CD14-positive monocyte (primary cell): ENCODE results near the gene ATXN7L1. TPM values are rescaled to one million over a fixed set of nuclear protein-coding genes. Genes with fewer than 3 reads are reported as not detected.

Experiments
- DNase-seq, 3 donors: peaks; one replicate each; pipeline ENCODE4 v3.0.0-alpha.2; 2011 to 2022
- H2AFZ ChIP-seq: 2 replicates; pipeline ENCODE4 v1.6.0; 2012; ENCODE audit warnings: mild to moderate bottlenecking, low read depth, low read length, inconsistent platforms; ENCODE audit not compliant: insufficient read depth, poor library complexity, severe bottlenecking
- H3K27ac ChIP-seq, 2 donors: 1 replicate in 1 of 2; 2 replicates in 1 of 2; pipeline ENCODE4 v1.5.1; 2012 to 2013; ENCODE audit warnings: low read length in 2 of 2, control low read depth in 1 of 2, inconsistent platforms in 1 of 2, low read depth in 1 of 2, mild to moderate bottlenecking in 1 of 2
- H3K27me3 ChIP-seq, 2 donors: one replicate each; pipeline versions ENCODE4 v1.6.0 to v1.6.1; 2011 to 2013; ENCODE audit warnings: low read length in 2 of 2; ENCODE audit not compliant: control insufficient read depth in 2 of 2, insufficient read depth in 2 of 2
- H3K36me3 ChIP-seq, 2 donors: replicated peaks in 1 of 2; 1 replicate in 1 of 2; 2 replicates in 1 of 2; pipeline versions ENCODE4 v1.5.1 to v1.6.1; 2012 to 2013; ENCODE audit warnings: low read length in 2 of 2, control low read depth in 1 of 2, inconsistent platforms in 1 of 2, mild to moderate bottlenecking in 1 of 2; ENCODE audit not compliant: insufficient read depth in 2 of 2, control insufficient read depth in 1 of 2
- H3K4me1 ChIP-seq, 2 donors: 1 replicate in 1 of 2; 2 replicates in 1 of 2; pipeline versions ENCODE4 v1.5.1 to v1.6.1; 2012 to 2013; ENCODE audit warnings: low read length in 2 of 2, control low read depth in 1 of 2, inconsistent platforms in 1 of 2, mild to moderate bottlenecking in 1 of 2, moderate library complexity in 1 of 2; ENCODE audit not compliant: insufficient read depth in 2 of 2, control insufficient read depth in 1 of 2
- H3K4me2 ChIP-seq: replicated peaks from 2 replicates; pipeline ENCODE3; 2012; ENCODE audit warnings: low read length, moderate library complexity, mild to moderate bottlenecking; ENCODE audit not compliant: poor library complexity, severe bottlenecking; ENCODE audit errors: extremely low read depth
- H3K4me3 ChIP-seq, 3 experiments: fragments of 200-600 bp in 1 of 3; sonication (generic) in 1 of 3; replicated peaks in 1 of 3; 1 replicate in 2 of 3; 2 replicates in 1 of 3; pipeline ENCODE4 v1.5.1; 2011 to 2013; ENCODE audit warnings: low read length in 3 of 3, mild to moderate bottlenecking in 3 of 3, control low read depth in 2 of 3, low read depth in 2 of 3, inconsistent platforms in 1 of 3, moderate library complexity in 1 of 3
- H3K79me2 ChIP-seq: 2 replicates; pipeline ENCODE4 v1.6.0; 2012; ENCODE audit warnings: mild to moderate bottlenecking, control low read depth, inconsistent platforms, low read length, moderate library complexity; ENCODE audit not compliant: insufficient read depth
- H3K9ac ChIP-seq: 2 replicates; pipeline ENCODE4 v1.6.0; 2017; ENCODE audit warnings: low read length, mild to moderate bottlenecking; ENCODE audit not compliant: insufficient read depth, poor library complexity, severe bottlenecking
- H3K9me3 ChIP-seq, 2 donors: replicated peaks in 1 of 2; 1 replicate in 1 of 2; 2 replicates in 1 of 2; pipeline versions ENCODE4 v1.5.1 to v1.6.1; 2012 to 2013; ENCODE audit warnings: low read length in 2 of 2, control low read depth in 1 of 2; ENCODE audit not compliant: control insufficient read depth in 1 of 2, insufficient read depth in 1 of 2
- H4K20me1 ChIP-seq: 2 replicates; pipeline ENCODE4 v1.6.0; 2012; ENCODE audit warnings: mild to moderate bottlenecking, low read length, control low read depth, moderate library complexity; ENCODE audit not compliant: insufficient read depth
- H3K27ac Mint-ChIP-seq, 7 donors: one replicate each; pipeline ENCODE4 v1.8.0; 2020; ENCODE audit warnings: mild to moderate bottlenecking in 7 of 7, mixed read lengths in 7 of 7, moderate library complexity in 6 of 7, inconsistent platforms in 2 of 7
- H3K27me3 Mint-ChIP-seq, 3 donors: one replicate each; pipeline ENCODE4 v1.8.0; 2021 to 2022; ENCODE audit warnings: low read depth in 3 of 3, mild to moderate bottlenecking in 3 of 3, mixed read lengths in 3 of 3, moderate library complexity in 3 of 3, inconsistent platforms in 1 of 3
- H3K36me3 Mint-ChIP-seq, 2 donors: one replicate each; pipeline ENCODE4 v1.8.0; 2020; ENCODE audit warnings: mixed read lengths in 2 of 2, inconsistent platforms in 1 of 2, mild to moderate bottlenecking in 1 of 2
- H3K4me1 Mint-ChIP-seq: one replicate; pipeline ENCODE4 v1.8.0; 2020; ENCODE audit warnings: mild to moderate bottlenecking, mixed read lengths
- H3K4me3 Mint-ChIP-seq, 2 donors: one replicate each; pipeline ENCODE4 v1.8.0; 2020; ENCODE audit warnings: mild to moderate bottlenecking in 2 of 2, mixed read lengths in 2 of 2, moderate library complexity in 1 of 2
- H3K9me3 Mint-ChIP-seq, 7 donors: one replicate each; pipeline ENCODE4 v1.8.0; 2020 to 2022; ENCODE audit warnings: mixed read lengths in 7 of 7, mild to moderate bottlenecking in 6 of 7, moderate library complexity in 6 of 7, inconsistent platforms in 2 of 7
- CTCF ChIP-seq: fragments of 200-600 bp; IDR thresholded peaks from one replicate; pipeline ENCODE4 v1.8.0; 2022; ENCODE audit warnings: antibody characterized with exemption, mild to moderate bottlenecking
- WGBS: methylation state at CpG from one replicate; pipeline ENCODE4 v1.1.5; 2013; ENCODE audit warnings: missing lambda C conversion rate; ENCODE audit not compliant: insufficient coverage; 5-methylcytosine and 5-hydroxymethylcytosine counted together
- intact Hi-C, 2 donors: fragments of 100-400 bp; cut with micrococcal nuclease; formaldehyde crosslinking; loops; one replicate each; pipeline versions ENCODE4 v1.15.0 to v1.15.1; 2023
- polyA plus RNA-seq, 3 donors: library from polyadenylated mRNA; depleted of rRNA in 1 of 3; unstranded in 2 of 3; stranded (reverse) in 1 of 3; fragments of 300-500 nt in 2 of 3; fragments of >200 nt in 1 of 3; fragmentation: Illumina TruSeq in 2 of 3; gene quantifications; 1 replicate in 2 of 3; 2 replicates in 1 of 3; pipeline ENCODE4 v1.2.3, GENCODE V29; 2012 to 2021

ATXN7L1 gene
- polyA plus RNA-seq, 3 donors, result 4.5 to 12.2 (median 11.2) TPM

- Mint-ChIP-seq H3K4me1 (no peaks in the 10 kb centered on the region), H3K27ac (peak overlapping the region in 1 of 7 donors; percentile 43), H3K4me3 (no peak overlapping the region), H3K36me3 (peaks cover 7% of the 10 kb centered on the region in 2 donors), H3K9me3 (peaks cover 0 to 3% (median 0%) of the 10 kb centered on the region in 7 donors), H3K27me3 (no peaks in the 10 kb centered on the region)
- no peaks in the 10 kb centered on the region for H3K9me3 ChIP-seq
- 80% methylated on average over 2 of the region's 2 CpGs for WGBS
- no peaks in the 10 kb centered on the region for H3K27me3 ChIP-seq
- intact Hi-C loops, result no loop called here
- H3K27ac ChIP-seq, result no peak overlapping the region
- H3K4me1 ChIP-seq, result no peaks in the 10 kb centered on the region
- no peaks in the 10 kb centered on the region for H3K79me2 ChIP-seq
- DNase-seq, result no peak
- H3K36me3 ChIP-seq, result peaks cover 0 to 2% of the 10 kb centered on the region in 2 donors
- no peak for TF ChIP-seq CTCF
- H2AFZ ChIP-seq, result no peak overlapping the region
- no peak overlapping the region for H3K9ac ChIP-seq
- H3K4me2 ChIP-seq, result no peak overlapping the region
- H4K20me1 ChIP-seq, result no peaks in the 10 kb centered on the region
- no peak overlapping the region for H3K4me3 ChIP-seq
These were observed 151.7 kb downstream of the ATXN7L1 start for GRCh38 chr7:105724688-105725087.

- intact Hi-C loops, result no loop called here
- Histone ChIP-seq H3K27ac (no peak overlapping the region), H3K27me3 (no peaks in the 10 kb centered on the region), H2AFZ (no peak overlapping the region), H3K4me2 (no peak overlapping the region), H3K4me1 (peaks cover 7 to 9% of the 10 kb centered on the region in 2 donors), H3K9ac (no peak overlapping the region), H3K36me3 (peaks cover 0 to 2% of the 10 kb centered on the region in 2 donors), H4K20me1 (no peaks in the 10 kb centered on the region), H3K79me2 (no peaks in the 10 kb centered on the region), H3K9me3 (no peaks in the 10 kb centered on the region), H3K4me3 (no peak overlapping the region)
- peaks cover 7% of the 10 kb centered on the region in 2 donors for H3K36me3 Mint-ChIP-seq
- H3K27me3 Mint-ChIP-seq, result peaks cover 0 to under 1% (median 0%) of the 10 kb centered on the region in 3 donors
- H3K27ac Mint-ChIP-seq, result no peak overlapping the region
- H3K9me3 Mint-ChIP-seq, result peaks cover 0 to 3% (median 0%) of the 10 kb centered on the region in 7 donors
- TF ChIP-seq CTCF, result no peak
- H3K4me1 Mint-ChIP-seq, result peaks cover 9% of the 10 kb centered on the region
- no peak for DNase-seq
- 95% methylated on average over 5 of the region's 5 CpGs for WGBS
- H3K4me3 Mint-ChIP-seq, result no peak overlapping the region
These were observed 152.8 kb downstream of the ATXN7L1 start for GRCh38 chr7:105723572-105723971.
